Fibroblast of gingiva (primary cell): ENCODE measurements around the gene ALPK3.
A peak's percentile ranks its signal among the peaks of the same experiment; 100 is the strongest.

Source experiments
- DNase-seq: peaks from one replicate; pipeline ENCODE4 v3.0.0-alpha.2; 2011; ENCODE audit warnings: low read depth

ALPK3 gene

DNA sequence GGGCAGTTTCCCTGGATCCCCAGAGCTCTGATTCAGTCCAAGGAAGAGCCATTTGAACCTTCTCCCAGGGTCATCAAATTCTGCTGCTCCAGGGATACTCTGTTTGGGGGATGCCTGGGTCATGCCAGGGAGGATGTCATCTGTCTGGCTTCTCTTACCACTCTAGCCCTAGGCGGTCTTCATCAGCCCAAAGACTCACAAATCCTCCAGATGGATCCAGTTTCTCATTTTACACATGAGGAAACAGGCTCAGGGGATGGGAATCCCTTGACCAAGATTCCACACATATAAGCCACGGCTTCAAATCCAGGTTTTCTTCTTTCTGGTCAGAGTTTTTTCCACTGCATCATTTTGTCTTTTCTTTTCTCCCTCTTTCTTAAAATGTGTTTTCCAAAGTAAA is 104.0 kb downstream of the ALPK3 start:
- DNase-seq = peak; percentile 36

DNA sequence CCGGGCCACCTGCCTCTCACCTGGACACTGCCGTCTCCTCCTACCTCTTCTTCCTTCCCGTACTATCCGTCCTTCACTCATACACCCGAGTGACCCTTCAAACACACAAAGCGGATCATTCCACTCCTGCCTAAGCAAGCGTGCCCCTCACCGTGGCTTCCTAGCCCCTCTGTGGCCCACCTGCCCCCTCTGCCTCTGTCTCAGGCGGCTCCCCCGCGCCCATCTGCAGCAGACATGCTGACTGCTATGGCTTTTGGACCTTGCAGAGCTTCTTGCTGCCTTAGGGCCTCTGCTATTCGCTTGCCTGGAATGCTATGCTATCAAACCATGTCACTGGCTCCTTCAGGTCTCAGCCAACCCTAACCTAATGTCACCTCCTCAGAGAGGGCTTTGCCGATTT is 105.4 kb downstream of the ALPK3 start:
- DNase-seq = no peak
